Neutrophil (primary cell): Measurements from ENCODE around the gene SASH1.

Experiments used
- H3K27ac ChIP-seq: fragments of 200-600 bp; sonication (generic); 2 replicates; pipeline ENCODE4 v1.5.1; 2016; ENCODE audit warnings: mild to moderate bottlenecking, moderate library complexity
- H3K27me3 ChIP-seq: fragments of 200-600 bp; sonication (generic); 2 replicates; pipeline ENCODE4 v1.6.0; 2016; ENCODE audit warnings: mild to moderate bottlenecking
- H3K36me3 ChIP-seq: fragments of 200-600 bp; sonication (generic); 2 replicates; pipeline ENCODE4 v1.5.1; 2017
- H3K4me1 ChIP-seq, 2 experiments: fragments of 200-600 bp in 1 of 2; sonication (generic) in 1 of 2; 1 replicate in 1 of 2; 2 replicates in 1 of 2; pipeline versions ENCODE4 v1.5.1 to v1.6.1; 2013 to 2016; ENCODE audit warnings: low read depth in 1 of 2, low read length in 1 of 2, mild to moderate bottlenecking in 1 of 2, moderate library complexity in 1 of 2; ENCODE audit not compliant: control insufficient read depth in 1 of 2, insufficient read depth in 1 of 2
- H3K4me3 ChIP-seq, 2 experiments: fragments of 200-600 bp in 1 of 2; sonication (generic) in 1 of 2; 1 replicate in 1 of 2; 2 replicates in 1 of 2; pipeline ENCODE4 v1.5.1; 2013 to 2016; ENCODE audit warnings: low read depth in 1 of 2, low read length in 1 of 2, mild to moderate bottlenecking in 1 of 2, moderate library complexity in 1 of 2
- H3K9me3 ChIP-seq: fragments of 200-600 bp; sonication (generic); 2 replicates; pipeline ENCODE4 v1.5.1; 2016
- CTCF ChIP-seq: fragments of 200-600 bp; sonication (generic); IDR thresholded peaks from 2 replicates; pipeline ENCODE4 v1.5.1; 2016; ENCODE audit warnings: antibody characterized with exemption

The SASH1 gene

GRCh38 chr6:148398244-148398643 is 55.6 kb downstream of the SASH1 start:
- no peak for TF ChIP-seq CTCF
- H3K4me1 ChIP-seq: no peaks in the 10 kb centered on the region
- H3K27me3 ChIP-seq: no peaks in the 10 kb centered on the region
- H3K36me3 ChIP-seq: no peaks in the 10 kb centered on the region
- H3K9me3 ChIP-seq: no peaks in the 10 kb centered on the region
- H3K4me3 ChIP-seq: no peak overlapping the region
- H3K27ac ChIP-seq: no peak overlapping the region

GRCh38 chr6:148398678-148399077 is 56.0 kb downstream of the SASH1 start:
- Histone ChIP-seq H3K9me3 (no peaks in the 10 kb centered on the region), H3K27me3 (no peaks in the 10 kb centered on the region), H3K36me3 (no peaks in the 10 kb centered on the region), H3K4me1 (no peaks in the 10 kb centered on the region), H3K4me3 (no peak overlapping the region), H3K27ac (no peak overlapping the region)
- no peak for TF ChIP-seq CTCF

GRCh38 chr6:148401571-148401970 is 58.9 kb downstream of the SASH1 start:
- no peaks in the 10 kb centered on the region for H3K36me3 ChIP-seq
- H3K27me3 ChIP-seq: peaks cover 9% of the 10 kb centered on the region
- no peaks in the 10 kb centered on the region for H3K9me3 ChIP-seq
- H3K4me3 ChIP-seq: no peak overlapping the region
- H3K4me1 ChIP-seq: no peaks in the 10 kb centered on the region
- TF ChIP-seq CTCF: no peak
- no peak overlapping the region for H3K27ac ChIP-seq

- no peak for TF ChIP-seq CTCF
- H3K36me3 ChIP-seq: no peaks in the 10 kb centered on the region
- H3K27me3 ChIP-seq: peaks cover 9% of the 10 kb centered on the region
- H3K9me3 ChIP-seq: no peaks in the 10 kb centered on the region
- no peak overlapping the region for H3K4me3 ChIP-seq
- H3K27ac ChIP-seq: no peak overlapping the region
- no peaks in the 10 kb centered on the region for H3K4me1 ChIP-seq
Observed at GRCh38 chr6:148404456-148405054, 61.9 kb downstream of the SASH1 start.

- Histone ChIP-seq H3K27me3 (peaks cover 9% of the 10 kb centered on the region), H3K9me3 (no peaks in the 10 kb centered on the region), H3K36me3 (no peaks in the 10 kb centered on the region), H3K27ac (no peak overlapping the region), H3K4me3 (no peak overlapping the region), H3K4me1 (no peaks in the 10 kb centered on the region)
- TF ChIP-seq CTCF: no peak
Observed at GRCh38 chr6:148405894-148406293, 63.3 kb downstream of the SASH1 start.
